OCI-M1 (cell line): ENCODE results near the gene CYTH2.
"Not testable (repeated sequence)": the region's sequence is repeated elsewhere in the genome, so short reads cannot be mapped to it uniquely, and the experiment has no call there.

Experiments
- DNase-seq: peaks from one replicate; lab custom pipeline; 2025; lab: John Stamatoyannopoulos, UW

The CYTH2 gene

DNA sequence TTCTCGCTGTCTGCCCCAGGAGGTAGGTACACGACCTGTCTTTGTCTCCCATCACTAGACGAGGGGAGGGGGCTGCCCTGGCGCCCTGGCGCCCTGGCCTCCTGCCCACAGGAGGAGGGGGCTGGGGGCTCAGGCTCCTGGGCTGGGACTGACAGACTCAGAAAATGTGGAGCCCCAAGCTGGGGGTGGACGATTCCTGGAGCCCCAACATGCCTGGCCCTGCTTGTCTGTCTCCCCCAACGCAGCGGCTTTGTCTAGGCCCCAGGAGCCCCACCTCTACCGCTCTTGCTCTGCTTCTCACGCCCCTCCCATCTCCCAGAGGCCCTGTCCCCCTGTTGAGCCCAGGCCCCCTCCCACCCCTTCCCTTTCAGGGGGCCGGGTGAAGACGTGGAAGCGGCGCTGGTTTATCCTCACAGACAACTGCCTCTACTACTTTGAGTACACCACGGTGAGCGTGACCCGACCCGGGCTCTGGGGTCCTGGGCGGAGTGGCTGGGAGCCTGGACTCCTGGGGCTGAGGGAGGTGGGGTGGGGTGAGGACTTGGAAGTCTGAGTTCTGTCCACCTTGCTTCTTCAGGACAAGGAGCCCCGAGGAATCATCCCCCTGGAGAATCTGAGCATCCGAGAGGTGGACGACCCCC, 8.6 kb downstream of the CYTH2 start:
- DNase-seq, result no peak

DNA sequence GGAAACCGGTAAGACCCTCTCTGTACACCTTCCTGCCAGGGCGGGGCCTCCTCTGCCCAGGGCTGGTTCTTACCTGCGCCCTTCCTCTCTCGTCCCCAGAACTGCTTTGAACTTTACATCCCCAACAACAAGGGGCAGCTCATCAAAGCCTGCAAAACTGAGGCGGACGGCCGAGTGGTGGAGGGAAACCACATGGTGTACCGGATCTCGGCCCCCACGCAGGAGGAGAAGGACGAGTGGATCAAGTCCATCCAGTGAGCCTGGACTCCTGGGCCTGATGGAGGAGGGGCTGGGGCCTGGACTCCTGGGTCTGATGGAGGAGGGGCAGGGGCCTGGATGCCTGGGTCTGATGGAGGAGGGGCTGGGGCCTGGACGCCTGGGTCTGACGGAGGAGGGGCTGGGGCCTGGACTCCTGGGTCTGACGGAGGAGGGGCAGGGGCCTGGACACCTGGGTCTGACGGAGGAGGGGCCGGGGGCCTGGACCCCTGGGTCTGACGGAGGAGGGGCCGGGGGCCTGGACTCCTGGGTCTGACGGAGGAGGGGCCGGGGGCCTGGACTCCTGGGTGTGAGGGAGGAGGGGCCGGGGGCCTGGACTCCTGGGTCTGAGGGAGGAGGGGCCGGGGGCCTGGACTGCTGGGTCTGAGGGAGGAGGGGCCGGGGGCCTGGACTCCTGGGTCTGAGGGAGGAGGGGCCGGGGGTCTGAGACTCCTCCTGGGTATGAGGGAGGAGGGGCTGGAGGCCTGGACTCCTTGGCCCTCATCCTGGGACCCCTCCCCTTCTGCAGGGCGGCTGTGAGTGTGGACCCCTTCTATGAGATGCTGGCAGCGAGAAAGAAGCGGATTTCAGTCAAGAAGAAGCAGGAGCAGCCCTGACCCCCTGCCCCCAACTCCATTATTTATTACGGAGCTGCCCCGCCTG, 9.4 kb downstream of the CYTH2 start:
- no peak for DNase-seq

DNA sequence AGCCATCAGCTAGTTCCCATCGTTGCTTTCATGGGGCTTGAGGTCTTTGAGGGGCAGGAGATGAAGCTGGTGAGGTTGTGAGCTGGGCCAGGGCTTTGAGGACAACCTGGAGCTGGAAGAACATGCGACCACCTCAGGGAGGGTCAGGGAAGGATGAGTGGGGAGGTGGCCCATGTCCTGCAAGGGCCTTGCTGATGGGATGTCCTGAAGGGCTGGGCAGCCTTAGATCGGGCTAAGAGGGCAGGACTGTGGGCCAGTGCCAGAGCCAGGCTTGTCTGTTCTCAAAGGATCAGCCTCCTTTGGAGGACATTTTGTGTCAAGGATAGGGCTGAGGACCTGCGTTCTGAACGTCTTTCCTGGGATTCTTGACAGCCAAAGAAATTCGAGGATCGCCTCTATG, 10.5 kb downstream of the CYTH2 start:
- DNase-seq, result no peak

DNA sequence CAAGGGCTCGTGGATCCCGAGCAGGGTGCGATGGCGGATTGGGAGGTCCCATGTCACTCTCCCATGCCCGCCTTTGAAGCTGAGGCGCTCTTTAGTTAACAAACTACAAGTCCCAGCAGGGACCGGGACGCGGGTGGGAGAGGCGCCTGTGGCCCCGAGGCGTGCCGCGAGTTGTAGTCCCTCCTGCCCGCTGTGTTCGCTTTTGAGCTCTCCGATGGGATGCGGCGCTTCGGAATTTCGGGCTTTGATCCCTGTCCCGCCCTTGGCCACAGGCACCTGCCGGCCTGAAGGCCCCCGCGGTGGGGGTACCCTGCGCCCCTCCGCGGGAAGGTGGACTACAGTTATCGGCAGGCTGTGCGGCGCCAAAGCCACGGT, 11.0 kb downstream of the CYTH2 start:
- no peak for DNase-seq

DNA sequence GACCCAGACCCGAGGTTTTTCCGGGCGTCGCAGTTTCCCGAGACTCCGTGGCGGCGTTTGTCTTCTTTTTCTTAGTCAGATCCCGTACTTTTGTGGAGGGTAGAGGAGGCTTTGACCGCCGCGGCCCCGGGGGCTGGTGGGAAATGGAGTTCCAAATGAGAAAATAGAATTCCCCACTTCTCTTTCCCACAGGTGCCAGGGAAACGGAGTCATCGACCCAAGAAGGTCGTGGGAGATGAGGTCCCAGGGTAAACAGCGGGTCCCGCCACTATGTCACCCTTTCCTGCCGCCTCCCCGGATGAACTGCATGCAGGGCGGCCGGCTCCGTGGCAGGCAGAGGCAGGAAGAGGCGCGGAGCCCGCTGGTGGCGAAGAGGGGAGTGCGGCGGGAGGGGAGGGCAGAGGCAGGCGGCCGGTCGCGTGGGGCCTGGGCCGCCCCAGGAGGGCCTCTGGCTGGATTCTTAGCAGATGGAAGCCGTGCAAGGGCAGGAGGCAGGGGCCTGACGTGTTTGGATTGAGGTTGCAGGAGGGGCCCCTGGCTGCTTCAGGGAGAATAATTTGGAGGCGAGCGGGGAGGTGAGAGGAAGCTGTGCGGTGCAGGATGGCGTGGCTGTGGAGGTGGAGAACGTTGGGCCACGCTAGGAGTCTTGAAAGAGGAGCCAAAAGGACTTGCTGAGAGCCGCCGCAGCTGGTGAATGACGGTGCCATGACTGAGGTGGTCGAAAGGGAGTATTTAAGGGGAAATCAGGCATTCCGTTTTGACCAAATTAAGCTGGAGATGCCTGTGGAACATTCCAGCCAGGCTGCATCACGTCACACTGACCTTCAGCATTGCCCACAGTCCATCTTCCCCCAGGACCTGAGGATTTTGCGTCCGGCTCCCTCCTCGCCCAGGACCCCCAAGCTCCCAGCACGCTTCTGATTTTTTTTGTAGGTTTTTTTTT, 11.7 kb downstream of the CYTH2 start:
- no peak for DNase-seq

DNA sequence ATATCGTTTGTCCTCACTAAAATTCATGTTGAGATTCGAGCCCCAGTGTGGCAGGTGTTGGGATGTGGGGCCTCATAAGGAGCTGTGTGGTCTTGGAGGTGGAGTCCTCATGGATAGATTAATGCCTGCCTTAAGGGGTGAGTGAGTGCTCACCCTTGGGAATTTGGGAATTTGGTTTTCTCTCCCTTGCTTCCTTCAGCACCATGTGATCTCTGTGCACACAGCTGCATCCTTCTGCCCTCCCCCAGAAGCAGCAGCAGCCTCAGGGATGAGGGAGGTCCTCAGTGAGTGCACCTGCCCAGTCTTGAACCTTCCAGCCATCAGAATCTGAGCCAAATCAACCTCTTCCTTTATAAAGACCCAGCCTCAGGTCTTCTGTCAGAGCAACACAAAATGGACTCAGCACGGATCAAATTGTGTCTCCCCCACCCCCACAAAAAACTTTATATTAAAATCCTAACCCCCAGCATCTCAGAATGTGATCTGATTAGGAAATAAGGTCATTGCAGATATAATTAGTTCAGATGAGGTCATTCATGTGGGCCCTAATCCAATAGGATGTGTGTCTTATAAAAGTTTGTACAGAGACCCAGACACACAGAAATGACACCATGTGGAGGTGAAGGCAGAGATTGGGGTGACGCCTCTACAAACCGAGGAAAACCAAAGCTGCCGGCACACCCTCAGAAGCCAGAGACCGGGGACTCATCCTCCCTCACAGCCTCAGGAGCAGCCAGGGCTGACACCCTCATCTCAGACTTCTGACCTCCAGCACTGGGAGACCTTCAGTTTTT, 12.9 kb downstream of the CYTH2 start:
- no peak for DNase-seq

DNA sequence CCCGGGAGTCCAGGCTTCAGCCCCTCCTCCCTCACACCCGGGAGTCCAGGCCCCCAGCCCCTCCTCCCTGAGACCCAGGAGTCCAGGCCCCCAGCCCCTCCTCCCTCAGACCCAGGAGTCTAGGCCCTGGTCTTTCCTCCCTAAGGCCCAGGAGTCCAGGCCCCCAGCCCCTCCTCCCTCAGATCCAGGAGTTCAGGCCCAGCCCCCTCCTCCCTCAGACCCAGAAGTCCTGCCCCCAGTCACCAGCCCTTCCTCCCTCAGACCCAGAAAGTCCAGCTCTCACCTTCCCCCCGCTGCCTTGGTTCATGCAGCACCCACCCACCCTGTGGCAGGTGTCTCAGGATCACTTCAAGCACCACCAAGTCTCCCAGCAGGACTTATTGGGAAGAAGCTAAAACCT, 14.1 kb downstream of the CYTH2 start:
- DNase-seq, result no peak

DNA sequence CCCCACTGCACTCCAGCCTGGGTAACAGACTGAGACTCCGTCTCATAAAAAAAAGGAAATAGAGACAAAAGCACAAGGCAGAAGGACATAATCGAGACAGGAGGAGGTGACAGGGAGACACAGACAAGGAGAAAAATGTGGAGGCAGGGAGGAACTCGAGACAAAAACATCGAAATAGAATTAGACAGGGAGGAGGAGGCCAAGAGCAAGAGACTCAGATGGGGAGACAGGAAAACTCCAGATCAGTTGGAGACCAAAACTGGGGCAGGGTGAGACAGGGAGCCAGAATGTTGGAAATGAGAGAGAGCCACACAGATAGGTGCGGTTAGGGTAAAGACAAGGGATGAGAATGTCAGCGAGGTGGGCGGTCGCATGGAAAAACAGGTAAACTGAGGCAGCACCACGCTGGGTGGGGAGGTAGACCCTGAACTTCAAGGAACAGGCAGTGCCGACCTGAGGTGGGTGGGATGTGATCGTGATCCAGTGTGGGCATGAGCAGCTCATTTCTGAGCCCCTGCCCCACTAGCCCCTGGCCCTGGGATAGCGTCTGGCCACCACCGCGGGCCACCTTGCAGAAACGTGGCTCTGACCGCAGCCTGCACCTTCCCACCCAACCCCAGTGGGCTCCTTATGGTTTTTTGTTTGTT, 15.2 kb downstream of the CYTH2 start:
- no peak for DNase-seq

DNA sequence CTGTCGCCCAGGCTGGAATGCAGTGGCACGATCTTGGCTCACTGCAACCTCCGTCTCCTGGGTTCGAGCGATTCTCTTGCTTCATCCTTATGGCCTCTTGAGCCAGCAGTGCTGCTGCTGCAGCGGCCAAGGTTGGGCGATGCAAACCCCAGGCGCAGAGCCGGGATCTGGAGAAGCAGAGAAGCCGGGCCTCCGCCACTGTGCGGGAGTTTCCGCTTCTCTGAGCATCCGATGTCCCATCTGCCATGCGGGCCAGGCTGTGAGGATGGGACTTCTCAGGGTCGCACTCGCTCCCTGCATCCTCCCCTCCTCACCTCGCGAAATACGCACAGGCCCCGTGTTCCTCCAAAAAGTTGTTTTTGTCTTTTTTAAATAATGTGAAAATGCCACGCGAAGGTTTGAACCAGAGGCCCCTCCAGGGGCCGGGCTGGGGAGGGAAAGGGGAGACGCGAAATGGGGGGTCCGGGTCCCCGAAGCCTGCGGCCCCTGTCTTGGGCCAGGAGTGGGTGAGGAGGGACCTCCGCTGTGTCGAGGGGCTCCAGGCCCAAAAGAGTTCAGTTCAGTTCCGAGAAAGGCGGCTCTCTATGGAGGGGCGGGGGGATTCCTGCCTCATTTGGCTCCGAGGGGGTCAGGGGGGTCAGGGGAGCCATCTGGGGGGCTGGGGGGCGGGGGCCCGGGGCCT, 15.9 kb downstream of the CYTH2 start:
- DNase-seq, result no peak

DNA sequence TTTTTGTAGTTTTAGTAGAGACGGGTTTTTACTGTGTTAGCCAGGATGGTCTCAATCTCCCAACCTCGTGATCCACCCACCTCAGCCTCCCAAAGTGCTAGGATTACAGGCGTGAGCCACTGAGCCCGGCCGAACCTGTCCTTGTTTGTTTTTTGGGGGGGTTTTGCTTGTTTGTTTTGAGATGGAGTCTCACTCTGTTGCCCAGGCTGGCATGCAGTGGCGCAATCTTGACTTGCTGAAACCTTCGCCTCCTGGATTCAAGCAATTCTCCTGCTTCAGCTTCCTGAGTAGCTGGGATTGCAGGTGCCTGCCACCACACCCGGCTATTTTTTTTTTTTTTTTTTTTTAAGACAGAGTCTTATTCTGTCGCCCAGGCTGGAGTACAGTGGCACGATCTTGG, 17.5 kb downstream of the CYTH2 start:
- DNase-seq, result not testable (repeated sequence)

DNA sequence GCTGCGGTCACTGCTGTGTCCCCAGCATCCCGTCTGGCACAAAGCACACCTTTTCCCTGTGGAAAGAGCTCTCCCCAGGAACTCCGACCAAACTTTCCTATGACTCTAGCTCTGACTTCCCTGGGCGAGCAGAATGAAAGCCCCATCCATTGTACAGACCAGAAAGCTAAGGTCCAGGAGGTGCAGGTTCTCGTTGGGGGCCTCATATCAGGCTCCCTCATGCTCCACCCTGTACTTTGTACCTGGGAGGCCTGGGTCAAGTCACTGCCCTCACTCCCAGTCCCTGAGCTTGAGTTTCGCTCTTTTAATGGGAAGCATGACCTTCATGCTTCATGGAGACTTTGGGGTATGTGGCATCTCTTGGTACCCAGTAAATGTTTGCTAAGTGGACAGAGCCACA, 18.4 kb downstream of the CYTH2 start:
- no peak for DNase-seq

DNA sequence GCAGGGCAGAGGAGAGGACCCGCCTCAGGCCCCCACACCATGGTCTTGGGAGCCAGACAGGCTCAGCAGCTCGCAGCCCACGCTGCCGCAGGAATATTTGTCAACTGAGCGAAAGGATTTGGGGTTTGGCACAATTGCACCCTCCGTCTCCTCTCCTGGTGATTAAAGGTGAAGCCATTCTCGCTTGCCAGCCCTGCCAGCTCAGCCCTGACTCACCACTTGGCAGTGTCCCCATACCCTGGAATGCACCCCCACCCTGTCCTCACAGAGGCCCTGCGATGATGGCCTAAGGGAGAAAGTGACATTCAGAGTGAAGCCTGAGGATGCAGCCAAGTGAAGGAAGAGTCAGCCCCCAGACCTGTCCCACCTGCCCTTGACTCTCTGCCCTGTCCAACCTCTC, 18.8 kb downstream of the CYTH2 start:
- no peak for DNase-seq

DNA sequence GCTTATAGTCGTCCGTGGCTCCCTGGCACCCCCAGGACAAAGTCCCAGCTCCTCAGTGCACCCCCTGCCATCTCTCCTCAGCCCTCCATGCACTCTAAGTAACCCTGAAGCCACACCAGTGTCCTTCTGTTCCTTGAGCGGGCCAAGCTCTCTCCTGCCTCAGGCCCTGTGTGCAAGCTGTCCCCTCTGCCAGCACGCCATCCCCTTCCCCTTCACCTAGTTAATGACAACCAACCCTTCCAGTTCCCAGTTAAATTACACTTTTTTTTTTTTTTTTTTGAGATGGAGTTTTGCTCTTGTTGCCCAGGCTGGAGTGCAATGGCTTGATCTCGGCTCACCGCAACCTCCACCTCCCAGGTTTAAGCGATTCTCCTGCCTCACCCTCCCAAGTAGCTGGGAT, 19.3 kb downstream of the CYTH2 start:
- DNase-seq, result not testable (repeated sequence)

DNA sequence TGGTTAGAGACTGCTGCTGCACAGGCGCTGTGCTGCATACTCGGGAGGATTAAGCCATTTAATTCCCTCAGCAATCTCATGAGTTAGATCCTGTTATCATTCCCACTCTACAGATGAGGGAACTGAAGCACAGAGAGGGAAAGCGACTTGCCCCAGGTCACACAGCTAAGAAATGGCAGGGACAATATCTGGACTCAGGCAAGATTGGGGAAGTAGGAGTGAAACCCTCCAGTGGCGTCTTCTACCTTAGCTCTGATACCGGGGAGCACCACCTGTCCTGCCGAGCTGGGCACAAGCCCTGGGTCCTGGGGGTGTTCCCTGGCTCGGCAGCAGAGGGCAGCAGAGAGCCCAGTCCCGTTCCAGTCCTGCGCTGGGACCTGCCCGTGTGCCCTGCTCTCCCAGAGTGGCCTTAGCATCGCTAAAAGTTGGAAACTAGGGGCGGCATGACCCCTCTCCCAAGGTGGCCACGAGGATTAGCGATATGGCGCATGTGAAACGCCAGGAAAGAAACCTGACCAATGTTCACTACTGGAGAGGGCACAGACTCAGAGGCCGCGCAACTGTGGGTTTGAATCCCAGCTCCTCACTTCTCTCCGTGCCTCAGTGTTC, 20.5 kb downstream of the CYTH2 start:
- DNase-seq, result peak; percentile 88

DNA sequence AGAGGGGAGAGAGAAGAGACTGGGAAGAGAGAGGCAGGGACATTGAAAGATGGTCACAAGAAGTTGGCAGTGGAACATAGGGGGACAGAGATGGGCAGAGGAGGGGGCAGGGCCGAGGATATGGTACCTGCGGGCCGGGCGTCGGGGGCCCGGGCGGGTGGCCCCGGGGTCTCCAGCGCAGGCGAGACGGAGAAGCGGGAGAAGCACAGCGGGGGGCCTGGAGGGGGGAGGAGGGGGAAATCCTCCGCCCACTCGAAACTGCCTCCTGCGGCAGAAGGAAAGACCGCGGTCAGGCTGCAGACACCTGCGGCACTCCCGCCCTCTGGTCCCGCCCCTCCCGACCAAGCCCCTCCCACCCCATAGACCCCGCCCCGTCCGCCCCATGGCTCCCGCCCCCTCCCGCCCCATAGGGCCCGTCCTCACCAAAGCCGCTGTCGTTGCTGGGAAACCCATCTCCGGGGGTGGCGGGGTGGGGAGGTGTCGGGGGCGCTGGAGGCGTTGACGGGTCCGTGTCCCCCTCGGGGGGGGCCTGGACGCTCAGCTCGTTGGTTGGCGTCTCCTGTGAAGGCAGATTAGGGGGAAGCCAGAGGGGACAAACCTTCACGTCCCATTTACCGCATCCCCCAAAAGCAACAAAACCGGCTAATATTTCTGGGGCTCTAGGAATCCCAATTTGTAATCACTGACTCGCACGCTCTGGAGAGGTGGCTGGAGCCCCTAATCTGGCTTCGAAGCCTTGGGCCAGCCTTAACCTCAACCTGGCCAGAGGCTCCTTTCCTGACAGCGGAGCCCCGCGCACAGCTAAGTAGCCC, 22.0 kb downstream of the CYTH2 start:
- peak; percentile 56 for DNase-seq

DNA sequence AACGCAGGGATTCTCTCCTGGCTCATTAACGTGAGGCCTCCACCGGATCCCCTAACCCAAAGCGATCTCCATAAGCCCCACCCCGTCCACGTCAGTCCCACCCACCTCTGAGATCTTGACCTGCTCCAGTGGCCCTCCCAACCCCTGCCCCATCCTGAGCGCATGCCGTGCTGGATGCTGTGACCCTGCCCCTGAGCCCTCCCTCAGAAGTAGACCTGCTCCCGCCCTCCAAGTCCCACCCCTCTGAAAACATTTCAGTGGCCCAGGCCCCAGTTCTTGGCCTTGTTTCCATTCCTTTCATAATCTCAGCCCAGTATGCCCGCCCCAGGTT, 22.6 kb downstream of the CYTH2 start:
- no peak for DNase-seq

DNA sequence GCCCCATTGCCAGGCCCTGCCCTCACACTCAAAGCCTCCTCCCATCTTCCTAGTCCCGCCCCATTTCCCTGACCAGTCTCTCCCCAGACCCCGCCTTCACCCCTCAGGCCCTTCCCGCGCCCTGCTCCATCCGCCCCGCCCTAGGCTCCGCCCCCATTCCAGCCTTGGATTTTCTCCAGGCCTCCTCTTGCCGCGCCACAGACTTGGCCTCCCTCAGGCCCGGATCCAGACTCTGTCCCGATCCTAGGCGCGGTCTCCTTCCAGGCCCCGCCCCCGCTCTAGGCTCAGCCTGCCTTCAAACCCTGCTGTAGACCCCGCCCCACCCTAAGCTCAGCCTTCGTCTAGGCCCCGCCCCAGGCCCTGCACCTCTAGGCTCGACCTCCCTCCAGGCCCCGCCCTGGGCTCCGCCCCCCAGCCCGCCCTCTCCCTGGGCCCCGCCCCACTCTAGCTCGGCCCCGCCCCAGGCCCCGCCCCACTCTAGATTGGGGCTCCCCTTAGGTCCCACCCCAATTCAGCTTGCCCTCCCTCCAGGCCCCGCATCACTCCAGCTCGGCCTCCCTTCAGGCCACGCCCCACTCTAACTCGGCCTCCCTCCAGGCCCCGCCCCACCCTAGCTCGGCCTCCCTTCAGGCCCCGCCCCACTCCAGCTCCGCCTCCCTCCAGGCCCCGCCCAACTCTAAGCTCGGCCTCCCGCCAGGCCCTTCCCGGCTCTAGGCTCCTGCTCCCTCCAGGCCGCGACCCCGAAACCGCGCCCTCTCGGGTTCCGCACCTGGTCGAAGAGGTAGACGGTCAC, 24.0 kb downstream of the CYTH2 start:
- DNase-seq, result peak; percentile 98

DNA sequence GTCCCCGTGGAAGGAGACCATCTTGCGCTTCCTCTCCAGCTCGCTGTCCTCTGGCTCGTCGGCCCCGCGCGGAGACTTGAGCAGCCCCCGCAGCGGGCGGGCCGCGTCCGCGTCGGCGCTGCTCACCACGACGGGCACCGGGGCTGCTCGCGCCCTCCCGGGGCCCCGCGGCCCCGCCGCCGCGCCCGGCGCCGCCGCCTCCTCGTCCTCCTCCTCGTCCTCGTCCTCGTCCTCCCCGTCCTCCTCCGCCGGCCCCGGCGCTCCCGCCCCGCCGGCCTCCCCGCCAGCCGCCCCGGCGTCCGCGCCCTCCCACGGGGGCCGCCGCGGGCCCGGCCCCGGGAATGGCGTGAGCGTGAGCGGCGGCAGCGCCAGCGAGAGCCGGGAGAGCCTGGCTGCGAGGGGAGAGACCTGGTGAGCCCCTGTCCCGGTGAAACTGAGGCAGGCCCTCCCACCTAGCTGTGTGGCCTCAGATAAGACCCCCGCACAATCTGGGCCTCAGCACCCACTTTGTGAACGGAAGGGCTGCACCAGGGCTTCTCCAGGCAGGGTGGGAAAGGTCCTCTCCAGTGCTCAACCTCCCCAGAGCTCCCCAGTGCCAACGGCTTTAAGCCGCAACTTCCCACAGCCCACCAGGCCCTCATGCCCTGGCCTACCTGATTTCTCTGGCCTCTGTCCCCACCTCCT, 24.7 kb downstream of the CYTH2 start:
- DNase-seq, result no peak
